ENCODE data around the gene PPP2R5D. TPM values are rescaled to one million over a fixed set of nuclear protein-coding genes. Genes with fewer than 3 reads are reported as not detected.

PPP2R5D gene
- total and polyA plus RNA-seq, 2 of the 4 experiments (the other 2 are of a cell fraction): 55.6 to 68.8 TPM

DNA sequence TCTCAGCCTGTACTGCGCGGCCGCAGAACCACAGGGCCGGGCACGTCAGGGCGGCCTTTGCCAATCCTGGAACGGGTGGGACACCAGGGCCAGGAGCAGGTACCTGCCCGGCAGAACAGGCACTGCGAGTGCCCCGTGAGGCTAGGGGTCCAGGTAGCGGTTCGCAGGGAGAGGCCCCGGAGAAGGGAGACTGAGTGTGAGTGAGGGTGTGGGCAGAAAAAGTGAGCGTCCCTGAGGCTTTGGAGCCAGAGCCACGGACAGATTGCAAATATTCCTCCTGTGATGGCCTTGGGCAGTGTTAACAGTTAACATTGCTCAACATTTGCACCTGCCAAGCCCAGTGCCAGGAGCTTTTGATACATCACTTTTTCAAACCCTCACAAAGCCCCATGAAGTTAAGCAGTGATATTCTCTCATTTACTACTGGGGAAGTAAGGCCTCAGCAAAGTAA lies 23.3 kb upstream of the PPP2R5D start:
- no peak overlapping the region for H2BK120ac ChIP-seq (ENCODE audit: low read depth, low read length)
- ChIA-PET CTCF (interaction anchor here (0.7 kb wide), 1 partner anchor 257 kb away, joined by 4 read pairs; no protein-coding TSS in a partner anchor), POLR2A (ENCODE audit: unreplicated experiment) (no interaction called here)
- no peak overlapping the region for H4K91ac ChIP-seq (ENCODE audit: insufficient read depth, low read depth, low read length)
- H2AK9ac ChIP-seq (replicated peaks; ENCODE audit: low read depth, low read length, poor library complexity): no peak overlapping the region
- H2BK5ac ChIP-seq (ENCODE audit: low read depth, low read length, poor library complexity, severe bottlenecking): no peak overlapping the region
- H3K14ac ChIP-seq (replicated peaks; ENCODE audit: low read depth, low read length): no peak overlapping the region
- no peak overlapping the region for H3K23ac ChIP-seq (ENCODE audit: low read depth, low read length)
- in situ Hi-C loops (cut with MboI; ENCODE audit: low sequenced_read_pairs): no loop called here
- no peak overlapping the region for H4K8ac ChIP-seq (ENCODE audit: low read depth in 2 of 2, low read length in 2 of 2)
- H3K27ac ChIP-seq (ENCODE audit: insufficient read depth, low read length): no peak overlapping the region
- no peak overlapping the region for H3K56ac ChIP-seq (ENCODE audit: extremely low read depth, insufficient read depth, low read length)
- peak overlapping the region; percentile 84 for H2AFZ ChIP-seq (replicated peaks; ENCODE audit: low read length, poor library complexity)
- peaks cover 29% of the 10 kb centered on the region for H3K36me3 ChIP-seq (ENCODE audit: control insufficient read depth, insufficient read depth, low read length)
- peak overlapping the region; percentile 35 for H3K4me2 ChIP-seq (ENCODE audit: low read depth, low read length)
- TF ChIP-seq FOS (IDR thresholded peaks at IDR 0.05; ENCODE audit: low read depth, low read length) (no peak), ELK1 (IDR thresholded peaks at IDR 0.05; ENCODE audit: borderline replicate concordance, low read depth, low read length) (no peak), RCOR1 (IDR thresholded peaks at IDR 0.05; ENCODE audit: insufficient replicate concordance, low read length) (no peak), RAD21 (IDR thresholded peaks at IDR 0.05; ENCODE audit: low read length) (no peak), SMC3 (IDR thresholded peaks at IDR 0.05; ENCODE audit: low read depth, low read length) (no peak), MXI1 (IDR thresholded peaks at IDR 0.05; ENCODE audit: borderline replicate concordance, low read depth, low read length) (no peak), NFE2L2 (IDR thresholded peaks at IDR 0.05; ENCODE audit: low read depth, low read length) (no peak), RFX5 (IDR thresholded peaks at IDR 0.05; ENCODE audit: low read depth, low read length) (no peak)
- WGBS, 2 experiments (ENCODE audit: extremely low coverage in 2 of 2, insufficient read length in 1 of 2): 44% methylated on average over 13 of the region's 15 CpGs; no CpG with 5 or more reads in 1 of the 2 experiments
- no peak overlapping the region for H2BK15ac ChIP-seq (ENCODE audit: low read depth, low read length)
- no peaks in the 10 kb centered on the region for H4K20me1 ChIP-seq (ENCODE audit: insufficient read depth, low read length)
- peak overlapping the region; percentile 18; the same call in 1 of the 2 replicates for H3K4me3 ChIP-seq (ENCODE audit: insufficient read depth, low read depth, low read length)
- dilution Hi-C loops (cut with HindIII; ENCODE audit: low sequenced_read_pairs, unreplicated experiment): no loop called here
- no peaks in the 10 kb centered on the region for H3K9me1 ChIP-seq (ENCODE audit: insufficient read depth, low read length)
- ATAC-seq (ENCODE audit: low read depth) (no peak), DNase-seq (no peak)
- no peaks in the 10 kb centered on the region for H3K27me3 ChIP-seq (ENCODE audit: control insufficient read depth, insufficient read depth, low read length)
- H4K5ac ChIP-seq (ENCODE audit: low read depth, low read length): no peak overlapping the region
- H3K9ac ChIP-seq (ENCODE audit: low read depth, low read length): no peak overlapping the region
- no peak overlapping the region for H3K4ac ChIP-seq (ENCODE audit: low read depth, low read length)
- H2AK5ac ChIP-seq (ENCODE audit: low read depth, low read length): 0 out of 2 replicates have a peak overlapping the region, but pooled peaks have one; percentile 2
- no peak overlapping the region for H2BK20ac ChIP-seq (ENCODE audit: low read depth, low read length)
- H3K4me1 ChIP-seq (ENCODE audit: control insufficient read depth, insufficient read depth, low read length): peaks cover 7% of the 10 kb centered on the region; the same call in 1 of the 2 replicates
- H3K79me1 ChIP-seq (ENCODE audit: low read depth in 1 of 2, low read length in 2 of 2): peaks cover 0 to 3% of the 10 kb centered on the region in 2 experiments; a peak in 1 of 4 replicates
- H3K9me3 ChIP-seq (ENCODE audit: control insufficient read depth, insufficient read depth, low read length): no peaks in the 10 kb centered on the region
- intact Hi-C loops (cut with micrococcal nuclease): no loop called here
- BruUV-seq (replicated peaks): no TSS peak
- H3K18ac ChIP-seq (ENCODE audit: low read depth, low read length): no peak overlapping the region

Data from IMR-90 (cell line).